Measurements from ENCODE around the gene ZNF407. TPM values are rescaled to one million over a fixed set of nuclear protein-coding genes. Genes with fewer than 3 reads are reported as not detected.
A peak's percentile ranks its signal among the peaks of the same experiment; 100 is the strongest.

The ZNF407 gene
- total and polyA plus RNA-seq, 12 donors: 2.5 to 14.9 (median 12.7) TPM

DNA sequence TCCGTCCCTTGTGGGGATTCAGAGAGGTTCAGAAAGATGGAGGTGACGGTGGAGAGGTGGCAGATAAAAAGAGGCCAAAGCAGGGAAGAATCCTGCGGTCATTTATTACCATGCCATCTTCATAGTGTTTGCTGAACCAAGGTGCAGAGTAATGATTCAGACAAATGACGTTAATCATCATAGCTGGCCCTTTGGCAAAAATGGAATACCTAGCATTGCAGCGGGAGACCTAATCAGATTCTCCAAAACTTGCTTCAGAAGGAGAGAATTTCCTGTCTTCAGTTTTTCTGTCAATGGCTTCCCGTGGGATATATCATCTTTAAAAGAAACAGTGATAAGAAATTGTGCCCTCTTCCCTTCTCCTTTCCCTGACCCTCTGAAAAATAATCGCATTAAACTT, 435.8 kb downstream of the ZNF407 start:
- Histone ChIP-seq H3K9me3 (no peaks in the 10 kb centered on the region), H3K27ac (no peak overlapping the region), H3K36me3 (no peaks in the 10 kb centered on the region), H3K27me3 (no peaks in the 10 kb centered on the region), H3K4me3 (no peak overlapping the region), H3K4me1 (peaks cover 0 to 3% (median 0%) of the 10 kb centered on the region in 9 donors)
- TF ChIP-seq, protein P1, sequence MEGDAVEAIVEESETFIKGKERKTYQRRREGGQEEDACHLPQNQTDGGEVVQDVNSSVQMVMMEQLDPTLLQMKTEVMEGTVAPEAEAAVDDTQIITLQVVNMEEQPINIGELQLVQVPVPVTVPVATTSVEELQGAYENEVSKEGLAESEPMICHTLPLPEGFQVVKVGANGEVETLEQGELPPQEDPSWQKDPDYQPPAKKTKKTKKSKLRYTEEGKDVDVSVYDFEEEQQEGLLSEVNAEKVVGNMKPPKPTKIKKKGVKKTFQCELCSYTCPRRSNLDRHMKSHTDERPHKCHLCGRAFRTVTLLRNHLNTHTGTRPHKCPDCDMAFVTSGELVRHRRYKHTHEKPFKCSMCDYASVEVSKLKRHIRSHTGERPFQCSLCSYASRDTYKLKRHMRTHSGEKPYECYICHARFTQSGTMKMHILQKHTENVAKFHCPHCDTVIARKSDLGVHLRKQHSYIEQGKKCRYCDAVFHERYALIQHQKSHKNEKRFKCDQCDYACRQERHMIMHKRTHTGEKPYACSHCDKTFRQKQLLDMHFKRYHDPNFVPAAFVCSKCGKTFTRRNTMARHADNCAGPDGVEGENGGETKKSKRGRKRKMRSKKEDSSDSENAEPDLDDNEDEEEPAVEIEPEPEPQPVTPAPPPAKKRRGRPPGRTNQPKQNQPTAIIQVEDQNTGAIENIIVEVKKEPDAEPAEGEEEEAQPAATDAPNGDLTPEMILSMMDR (IDR thresholded peaks at IDR 0.05): no peak
- 87 to 91% methylated on average over 7 of the region's 7 CpGs for WGBS, 2 donors
- DNase-seq (no peak), ATAC-seq (no peak)
- intact Hi-C loops (cut with DNase I): no loop called here

GRCh38 chr18:75034937-75035336, 437.3 kb downstream of the ZNF407 start:
- TF ChIP-seq, protein P1 (IDR thresholded peaks at IDR 0.05): no peak
- no peaks in the 10 kb centered on the region for H3K27me3 ChIP-seq
- H3K4me1 ChIP-seq: peaks cover 0 to 3% (median 0%) of the 10 kb centered on the region in 9 donors
- WGBS, 2 donors: 64 to 70% methylated on average over 3 of the region's 3 CpGs
- intact Hi-C loops (cut with DNase I): no loop called here
- no peak for DNase-seq
- ATAC-seq: no peak
- no peaks in the 10 kb centered on the region for H3K9me3 ChIP-seq
- no peaks in the 10 kb centered on the region for H3K36me3 ChIP-seq
- H3K4me3 ChIP-seq: no peak overlapping the region
- H3K27ac ChIP-seq: no peak overlapping the region

GRCh38 chr18:75035928-75036327, 438.3 kb downstream of the ZNF407 start:
- Histone ChIP-seq H3K27ac (no peak overlapping the region), H3K9me3 (no peaks in the 10 kb centered on the region), H3K4me3 (no peak overlapping the region), H3K27me3 (no peaks in the 10 kb centered on the region), H3K36me3 (no peaks in the 10 kb centered on the region), H3K4me1 (peaks cover 0 to 3% (median 0%) of the 10 kb centered on the region in 9 donors)
- no peak for ATAC-seq
- TF ChIP-seq, protein P1 (IDR thresholded peaks at IDR 0.05): no peak
- DNase-seq: no peak
- WGBS, 2 donors: 80% methylated on average over 3 of the region's 3 CpGs
- intact Hi-C loops (cut with DNase I): no loop called here

DNA sequence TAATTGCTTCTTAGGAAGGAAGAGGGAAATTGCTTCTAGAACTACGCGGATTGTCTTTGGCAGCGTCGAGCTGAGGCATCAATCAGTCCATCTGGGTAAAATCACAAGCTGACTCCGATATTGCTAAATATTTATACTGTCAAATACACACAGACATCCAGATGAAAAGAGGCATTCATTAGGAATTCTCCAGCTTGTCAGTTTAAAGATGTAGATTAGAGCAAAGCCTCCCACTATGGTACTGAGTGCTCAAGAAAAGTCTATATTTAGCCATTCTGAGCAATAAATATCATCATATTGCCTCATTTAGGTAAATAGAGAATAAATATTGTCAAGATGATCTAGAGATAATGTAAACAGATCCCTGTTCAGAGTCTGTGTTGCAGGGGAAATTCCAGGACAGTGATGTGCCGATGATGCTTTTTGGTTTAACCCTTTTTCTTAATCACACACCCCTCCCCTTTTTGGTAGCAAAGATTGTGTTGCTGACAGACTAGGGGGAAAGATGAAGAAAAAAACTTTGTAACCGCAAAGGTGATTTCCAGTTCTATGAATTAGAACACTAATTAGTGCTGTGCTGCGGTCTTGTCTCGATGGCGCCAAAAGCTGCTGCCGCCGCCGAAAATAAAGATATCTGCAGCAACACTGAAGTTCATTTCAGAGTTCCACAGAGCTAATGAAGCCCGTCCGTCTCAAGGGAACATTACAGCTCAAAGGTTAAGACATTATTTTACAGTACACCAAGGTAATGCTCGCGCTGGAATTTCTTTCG, 439.4 kb downstream of the ZNF407 start:
- TF ChIP-seq, protein P1 (IDR thresholded peaks at IDR 0.05): no peak
- intact Hi-C loops (cut with DNase I): no loop called here
- no peak overlapping the region for H3K27ac ChIP-seq
- no peak overlapping the region for H3K4me3 ChIP-seq
- H3K27me3 ChIP-seq: no peaks in the 10 kb centered on the region
- ATAC-seq: peak in 1 of 8 donors; percentile 35
- H3K9me3 ChIP-seq: no peaks in the 10 kb centered on the region
- H3K36me3 ChIP-seq: no peaks in the 10 kb centered on the region
- peaks cover 0 to 3% (median 0%) of the 10 kb centered on the region in 9 donors for H3K4me1 ChIP-seq
- no peak for DNase-seq
- WGBS, 2 donors: 61 to 65% methylated on average over 18 of the region's 18 CpGs
